HPDE6-E6E7 (cell line): ENCODE measurements around the gene PRKAG2.

Source experiments
- DNase-seq: peaks from one replicate; pipeline ENCODE4 v3.0.0; 2011; ENCODE audit warnings: missing footprints; ENCODE audit errors: extremely low spot score

PRKAG2 gene

DNA sequence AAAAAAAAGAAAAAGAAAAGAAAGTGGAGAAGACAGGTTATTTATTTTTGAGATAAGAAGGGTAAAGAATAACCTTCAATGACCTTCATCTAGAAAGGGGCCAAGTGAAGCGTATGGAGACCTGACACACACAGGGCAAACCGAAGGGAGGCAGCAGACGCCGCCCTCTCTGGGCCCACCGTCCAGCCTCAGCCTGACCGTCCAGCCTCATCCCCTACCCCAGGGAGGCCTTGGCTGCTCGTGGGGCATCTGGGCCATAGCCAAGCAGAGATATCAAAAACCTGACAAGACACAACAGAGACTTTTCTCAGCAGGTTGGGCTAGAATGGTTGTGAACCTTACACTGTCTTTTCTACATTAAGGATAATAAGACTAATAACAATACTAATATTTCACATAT is 10.9 kb downstream of the PRKAG2 start:
- no peak for DNase-seq

- no peak for DNase-seq
These were observed 11.7 kb downstream of the PRKAG2 start for GRCh38 chr7:151865070-151865670.

DNA sequence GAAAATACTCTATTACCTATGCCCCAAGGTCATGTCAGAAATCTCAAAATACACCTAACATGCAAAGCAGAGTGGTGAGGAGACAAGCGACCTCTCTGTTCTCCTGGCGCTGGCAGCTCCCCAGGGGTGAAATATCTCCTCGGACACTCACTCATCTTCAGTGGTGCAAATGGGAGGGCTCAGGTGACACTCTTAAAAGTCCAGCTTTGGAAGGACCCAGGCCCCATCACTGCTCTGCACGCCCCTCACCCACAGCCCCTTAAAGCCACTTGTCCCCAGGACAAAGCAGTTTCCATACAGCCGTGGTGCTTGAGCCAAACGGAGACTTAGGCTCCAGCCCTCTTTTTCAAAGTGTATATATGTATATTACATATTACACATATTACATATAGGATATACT is 12.4 kb downstream of the PRKAG2 start:
- DNase-seq = no peak

DNA sequence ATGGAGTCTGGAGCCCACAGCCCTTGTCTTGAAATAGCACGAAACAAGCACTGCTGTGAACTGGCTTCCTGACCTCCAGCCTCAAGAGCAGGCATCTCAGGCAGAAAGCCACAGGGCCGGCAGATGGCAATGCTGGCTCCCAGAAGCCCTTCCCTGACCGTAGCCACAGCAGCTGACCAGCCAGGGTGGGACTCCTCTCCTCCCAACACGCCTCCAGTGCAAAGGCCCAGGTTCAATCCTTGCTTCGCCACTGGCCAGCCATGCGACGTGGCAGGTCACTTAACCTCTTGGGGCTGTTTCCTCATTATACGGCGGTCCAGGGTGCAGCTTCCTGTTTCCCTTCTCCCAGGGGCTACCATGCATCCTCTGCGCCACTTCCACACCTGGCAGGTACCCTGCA is 12.8 kb downstream of the PRKAG2 start:
- no peak for DNase-seq

DNA sequence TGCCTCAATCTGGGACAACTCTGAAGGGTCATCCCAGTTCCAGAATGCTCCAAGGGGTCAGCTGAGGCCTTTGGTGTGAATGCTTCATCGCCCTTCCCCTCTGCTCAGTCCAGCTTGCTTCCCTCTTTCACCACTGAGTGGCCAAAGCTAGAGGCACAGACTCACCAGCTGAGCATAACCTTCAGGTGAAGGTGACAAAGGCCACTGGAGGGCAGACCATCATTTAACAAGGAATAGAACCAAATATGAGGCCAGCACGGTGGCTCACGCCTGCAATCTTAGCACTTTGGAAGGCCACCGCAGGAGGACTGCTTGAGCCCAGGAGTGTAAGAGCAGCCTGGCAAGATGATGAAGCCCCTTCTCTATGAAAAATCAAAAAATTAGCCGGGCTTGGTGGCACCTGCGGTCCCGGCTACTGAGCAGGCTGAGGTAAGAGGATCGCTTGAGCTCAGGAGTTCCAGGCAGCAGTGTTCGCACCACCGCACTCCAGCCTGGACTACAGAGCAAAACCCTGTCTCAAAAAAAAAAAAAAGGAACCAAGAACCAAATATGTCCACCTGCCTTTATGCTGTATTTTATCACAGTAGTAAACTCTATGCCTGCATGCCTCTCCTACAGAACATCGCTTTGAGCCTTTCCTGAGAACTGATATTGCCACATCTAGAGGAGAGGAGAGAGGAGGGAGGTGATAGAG is 13.4 kb downstream of the PRKAG2 start:
- no peak for DNase-seq

GRCh38 chr7:151862606-151863381 is 14.1 kb downstream of the PRKAG2 start:
- DNase-seq = no peak

GRCh38 chr7:151861881-151862280 is 15.0 kb downstream of the PRKAG2 start:
- DNase-seq = no peak

DNA sequence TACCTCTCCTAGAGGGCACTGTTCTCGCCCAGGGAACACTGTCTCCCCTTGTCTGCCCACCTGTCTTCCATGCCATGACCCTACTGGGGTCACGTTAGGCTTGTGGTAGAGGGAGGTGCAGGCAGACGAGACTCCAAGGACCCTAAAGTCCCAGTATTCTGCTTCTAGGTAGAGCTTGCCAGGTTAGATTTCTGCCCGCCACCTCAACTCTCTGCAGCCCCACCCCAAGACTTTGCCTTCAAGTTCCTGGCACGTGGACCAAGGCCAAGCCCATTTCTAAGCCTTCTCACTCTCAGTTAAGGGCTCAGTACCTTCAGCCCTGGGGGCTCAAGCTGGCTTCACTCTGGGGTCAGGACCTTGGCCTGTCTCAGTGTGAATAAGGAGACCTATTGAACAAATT is 16.1 kb downstream of the PRKAG2 start:
- DNase-seq = no peak

DNA sequence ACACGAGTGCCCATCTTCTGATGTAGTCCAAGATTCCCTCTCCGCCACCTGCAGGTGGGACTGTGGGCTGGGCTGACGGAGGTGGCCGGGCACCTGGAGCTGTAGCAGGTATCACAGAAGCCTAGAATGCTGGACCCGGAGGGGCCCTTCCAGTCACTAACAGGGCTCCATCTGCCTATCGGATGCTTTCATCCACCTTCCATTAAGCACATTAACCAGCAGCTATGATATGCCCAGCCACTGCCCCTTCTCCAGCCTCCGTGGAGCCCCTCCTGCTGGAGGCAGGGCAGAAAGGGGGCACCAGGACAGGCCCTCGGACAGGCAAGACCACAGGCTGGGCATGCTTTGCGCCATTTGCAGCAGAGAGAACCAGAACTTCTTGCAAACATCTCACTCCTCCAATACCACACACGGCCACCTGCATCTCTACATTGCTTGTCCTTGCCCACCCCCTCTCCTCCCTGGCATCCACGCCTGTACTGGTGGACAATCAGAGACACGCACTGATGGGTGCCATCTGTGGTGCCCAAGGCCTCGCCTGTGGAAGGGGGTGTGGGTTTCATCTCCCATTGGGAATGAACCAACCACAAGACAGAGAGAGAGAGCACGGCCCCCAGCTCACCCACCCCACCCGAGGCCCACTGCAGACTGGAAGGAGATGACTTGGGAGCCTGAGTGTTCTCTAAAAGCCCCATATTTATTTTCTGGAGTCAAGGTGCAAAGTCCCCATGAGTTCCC is 16.8 kb downstream of the PRKAG2 start:
- no peak for DNase-seq

GRCh38 chr7:151859111-151859947 is 17.6 kb downstream of the PRKAG2 start:
- DNase-seq = no peak

DNA sequence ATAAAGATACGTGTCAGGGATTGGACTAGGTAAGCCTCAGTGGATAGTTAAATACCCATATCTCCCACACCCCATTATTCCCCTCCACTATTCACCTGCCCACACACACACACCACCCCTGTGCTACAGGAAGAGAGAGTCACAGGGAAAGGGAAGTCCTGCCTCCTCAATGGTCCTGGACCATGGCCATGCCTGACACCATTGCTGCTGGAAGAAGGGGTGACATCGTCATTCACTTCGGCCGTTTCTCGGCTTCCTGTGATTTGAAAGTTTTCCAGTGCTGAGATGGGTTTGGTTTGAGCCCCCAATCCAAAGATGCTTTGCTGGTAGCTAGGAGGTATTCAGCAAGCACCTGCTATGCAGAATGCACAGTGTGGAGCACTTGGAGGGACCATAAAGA is 18.5 kb downstream of the PRKAG2 start:
- no peak for DNase-seq

- DNase-seq = no peak
These were observed 19.0 kb downstream of the PRKAG2 start for GRCh38 chr7:151857866-151858450.

DNA sequence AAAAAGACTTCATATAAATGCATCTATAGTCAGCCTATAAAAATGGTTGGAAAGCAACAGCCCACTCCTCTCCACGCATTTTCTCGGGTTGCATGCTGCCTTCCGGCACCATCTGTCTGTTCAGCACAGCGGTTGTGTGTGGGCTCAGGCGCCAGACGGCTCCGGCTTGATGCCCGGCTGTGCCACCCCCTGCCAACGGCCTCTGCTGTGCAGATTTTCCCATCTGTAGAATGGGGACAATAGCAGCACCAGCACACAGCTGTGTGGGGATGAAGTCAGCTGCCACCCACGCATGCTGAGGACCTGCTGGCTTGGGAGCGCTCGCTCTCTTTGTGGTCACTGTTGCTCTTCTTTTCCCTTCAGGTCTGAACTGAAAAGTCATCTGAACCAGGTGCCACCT is 19.5 kb downstream of the PRKAG2 start:
- DNase-seq = no peak

GRCh38 chr7:151856516-151856915 is 20.4 kb downstream of the PRKAG2 start:
- no peak for DNase-seq

DNA sequence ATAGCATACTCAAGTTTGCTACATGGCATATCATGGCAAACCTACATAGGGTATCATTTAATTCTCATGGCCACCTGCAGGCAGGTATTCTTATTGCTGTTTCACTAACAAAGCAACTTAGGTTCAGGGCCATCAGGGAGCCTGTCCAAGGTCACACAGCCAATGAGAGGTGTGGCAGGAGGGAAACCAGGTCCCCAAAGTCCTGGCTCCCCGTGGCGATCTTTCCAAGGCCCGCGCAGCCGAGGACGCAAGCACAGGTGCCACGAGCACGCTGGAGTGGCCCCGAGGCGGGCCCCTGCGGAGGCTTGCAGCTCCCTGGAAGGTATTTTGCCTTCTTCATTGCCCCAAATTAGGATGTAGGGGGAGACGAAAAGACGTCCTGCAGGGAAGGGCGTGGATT is 20.8 kb downstream of the PRKAG2 start:
- no peak for DNase-seq

- DNase-seq = no peak
These were observed 22.2 kb downstream of the PRKAG2 start for GRCh38 chr7:151854720-151855071.

DNA sequence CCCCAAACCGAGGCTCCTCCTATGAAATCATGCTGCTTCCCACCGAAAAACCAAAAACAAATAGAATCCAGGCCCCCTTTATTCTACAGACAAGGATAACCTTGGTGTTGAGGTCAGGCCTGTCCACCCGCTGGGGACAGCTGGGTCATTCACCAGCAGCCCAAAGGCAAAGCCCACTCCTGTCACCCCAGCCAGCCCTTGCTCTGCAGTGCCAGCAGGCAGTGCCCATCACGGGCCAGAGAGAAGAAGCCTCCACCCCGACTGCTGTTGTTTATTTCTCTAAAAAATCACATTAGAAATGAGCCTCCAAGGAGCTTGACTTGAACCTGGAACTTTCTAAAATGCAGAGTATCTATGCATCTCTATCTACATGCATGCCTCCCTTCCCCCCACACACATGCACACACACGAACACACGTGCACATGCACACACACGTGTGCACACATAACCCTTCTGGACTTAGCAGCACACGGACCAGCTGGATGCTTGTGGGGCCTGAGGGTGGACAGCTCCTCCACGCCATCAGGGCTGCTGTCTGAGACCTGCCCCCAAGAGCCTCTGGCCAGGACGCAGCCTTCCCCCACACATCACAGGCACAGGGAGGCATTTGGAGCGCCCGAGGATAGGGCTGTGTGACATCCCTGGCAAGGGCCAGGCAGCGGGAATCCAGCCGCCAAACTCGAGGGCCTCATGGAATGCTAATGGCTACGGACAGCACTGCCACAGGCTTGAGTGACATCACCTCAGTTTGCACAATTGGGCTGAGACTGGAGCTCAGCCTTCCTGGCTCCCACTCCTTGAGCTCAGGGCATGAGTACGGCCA is 22.8 kb downstream of the PRKAG2 start:
- DNase-seq = no peak

GRCh38 chr7:151852486-151853396 is 24.2 kb downstream of the PRKAG2 start:
- DNase-seq = no peak

DNA sequence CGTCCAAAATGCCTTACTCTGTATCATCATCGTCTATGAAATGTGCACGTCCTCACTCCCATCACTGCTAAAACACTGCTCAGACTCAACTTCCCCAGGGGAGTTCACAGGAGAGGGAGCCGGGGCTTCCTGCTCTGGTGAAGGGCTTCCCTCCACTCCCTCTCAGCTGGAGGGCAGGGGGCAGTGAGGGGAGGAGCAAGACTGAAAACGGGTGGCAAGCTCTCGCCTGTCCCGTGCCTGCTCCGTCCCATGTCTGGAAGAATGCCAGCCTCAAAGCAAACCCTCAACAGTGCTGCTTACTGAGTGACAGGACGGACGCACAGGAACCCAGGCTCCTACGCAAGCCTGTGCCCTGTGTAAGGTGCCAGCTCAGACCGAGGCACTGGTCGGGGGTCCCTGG is 25.1 kb downstream of the PRKAG2 start:
- DNase-seq = no peak
